ENCODE data around the gene COL16A1.

COL16A1 gene

DNA sequence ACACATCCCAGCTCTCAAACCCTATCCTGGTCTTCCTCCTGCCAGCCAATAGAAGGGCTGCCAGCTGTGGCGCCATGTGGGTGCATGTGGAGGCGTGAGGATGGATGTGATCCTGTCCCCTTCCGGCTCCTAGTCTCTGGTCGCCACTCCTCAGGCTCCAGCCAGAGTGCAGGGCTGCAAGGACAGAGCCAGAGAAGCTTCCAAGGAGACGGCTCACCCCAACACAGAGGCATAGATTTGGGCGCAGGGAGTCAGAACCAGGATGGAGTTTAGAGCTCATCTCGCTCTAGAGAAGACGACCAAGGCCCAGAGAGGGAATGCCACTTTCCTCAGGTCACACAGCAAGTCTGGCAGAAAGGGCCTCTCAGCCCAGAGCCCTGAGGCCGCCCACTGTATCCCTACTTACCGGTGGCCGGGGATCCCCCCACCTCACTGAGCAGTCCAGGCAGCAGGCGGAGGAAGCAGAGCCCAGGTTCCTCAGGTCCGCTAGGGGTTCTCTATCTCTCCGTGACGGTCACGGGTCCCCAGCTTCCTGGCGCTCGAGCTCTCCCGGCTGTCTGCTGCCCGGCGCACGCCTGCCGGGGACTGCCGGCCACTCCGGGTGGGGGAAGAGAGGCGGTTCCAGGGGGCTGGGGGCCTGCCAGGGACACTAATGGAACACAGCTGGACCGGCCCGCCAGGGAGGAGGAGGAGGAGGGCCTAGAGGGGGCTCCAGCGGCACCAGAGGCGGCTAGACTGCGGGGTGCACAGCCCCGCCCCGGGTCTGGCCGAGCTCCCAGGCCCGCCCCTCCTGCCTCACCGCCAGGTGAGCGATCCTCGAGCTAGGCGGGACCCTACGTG lies at the start of gene COL16A1:
TSS of gene COL16A1 (minus strand) at position 587 of the 840 bp plus-strand sequence. CDS start 1,824 bp downstream, outside the sequence.
- no peak for DNase-seq (ENCODE audit: low read depth in 1 of 2, low spot score in 1 of 2)
- no peak for TF ChIP-seq JUND (IDR thresholded peaks at IDR 0.05; ENCODE audit: low read depth)
- in situ Hi-C loops (cut with HindIII; ENCODE audit: low pct_unique_long_range_greater_than_20kb, low sequenced_read_pairs) = no loop called here

DNA sequence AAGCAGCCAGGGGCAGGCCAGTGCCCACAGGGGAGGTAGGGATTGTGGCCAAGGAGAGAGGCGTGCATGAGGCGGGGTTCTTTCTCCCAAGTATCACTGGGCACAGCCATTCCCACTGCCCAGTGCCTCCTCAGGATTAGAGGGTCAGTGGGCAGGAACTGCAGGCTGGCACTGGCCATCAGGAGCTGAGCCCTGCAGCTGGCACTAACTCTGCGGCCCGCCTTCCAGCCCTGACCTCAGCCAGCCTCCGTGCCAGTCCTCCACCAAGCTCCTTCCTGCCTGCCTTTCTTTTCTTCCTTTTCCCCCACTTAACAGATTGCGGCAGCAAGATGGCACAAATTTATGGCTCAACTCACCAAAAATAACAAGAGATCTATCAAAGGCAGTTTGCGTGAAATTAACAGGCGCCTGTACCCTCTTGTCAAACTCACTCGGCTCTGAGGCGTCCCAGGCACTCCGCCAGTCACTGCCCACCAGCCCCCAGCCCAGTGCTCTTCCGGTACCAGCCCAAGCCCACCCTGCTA lies 49.2 kb upstream of the COL16A1 start:
- no peak for TF ChIP-seq JUND (IDR thresholded peaks at IDR 0.05; ENCODE audit: low read depth)
- in situ Hi-C loops (cut with HindIII; ENCODE audit: low pct_unique_long_range_greater_than_20kb, low sequenced_read_pairs) = no loop called here
- DNase-seq (ENCODE audit: low read depth in 1 of 2, low spot score in 1 of 2) = no peak

DNA sequence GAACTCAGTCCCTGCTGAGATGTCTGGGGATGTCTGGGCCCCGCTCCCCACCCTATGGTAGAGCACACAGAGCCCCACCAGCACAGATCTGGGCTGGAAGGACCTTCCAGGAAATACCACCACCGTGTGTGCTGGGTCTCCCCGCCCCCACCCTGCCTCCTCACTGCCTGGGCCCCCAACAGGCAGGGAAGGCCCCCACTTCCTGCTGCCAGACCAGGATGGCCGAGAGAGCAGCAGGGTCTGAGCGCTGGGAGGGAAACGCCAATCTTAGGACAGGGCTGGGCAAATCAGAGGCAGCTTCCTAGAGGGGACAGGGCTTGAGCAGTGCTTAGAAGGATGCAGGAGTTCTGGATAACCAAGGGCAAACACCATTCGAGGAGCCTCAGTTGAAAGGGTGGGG lies 48.4 kb upstream of the COL16A1 start:
- DNase-seq (ENCODE audit: low read depth in 1 of 2, low spot score in 1 of 2) = no peak
- TF ChIP-seq JUND (IDR thresholded peaks at IDR 0.05; ENCODE audit: low read depth) = no peak
- in situ Hi-C loops (cut with HindIII; ENCODE audit: low pct_unique_long_range_greater_than_20kb, low sequenced_read_pairs) = no loop called here

DNA sequence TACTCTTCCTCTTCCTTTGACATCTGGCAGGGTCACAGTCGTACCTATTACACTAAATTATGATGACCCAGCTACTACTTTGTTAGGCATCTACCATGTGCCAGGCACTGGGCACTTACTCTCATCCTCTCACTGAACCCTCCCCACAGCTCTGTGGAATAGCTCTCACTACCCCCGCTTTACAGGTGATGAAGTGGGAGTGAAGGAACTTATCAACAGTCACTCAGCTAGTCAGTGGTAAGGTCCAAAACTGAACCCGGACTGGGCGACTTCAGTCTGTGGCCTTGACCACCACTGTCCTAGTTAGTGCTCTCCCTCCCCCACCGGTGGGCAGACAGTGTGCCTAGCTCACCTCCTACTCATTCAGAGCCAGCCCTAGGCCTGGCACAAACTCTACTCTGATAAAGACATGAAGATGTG lies 48.0 kb upstream of the COL16A1 start:
- no peak for TF ChIP-seq JUND (IDR thresholded peaks at IDR 0.05; ENCODE audit: low read depth)
- in situ Hi-C loops (cut with HindIII; ENCODE audit: low pct_unique_long_range_greater_than_20kb, low sequenced_read_pairs) = no loop called here
- DNase-seq (ENCODE audit: low read depth in 1 of 2, low spot score in 1 of 2) = no peak

DNA sequence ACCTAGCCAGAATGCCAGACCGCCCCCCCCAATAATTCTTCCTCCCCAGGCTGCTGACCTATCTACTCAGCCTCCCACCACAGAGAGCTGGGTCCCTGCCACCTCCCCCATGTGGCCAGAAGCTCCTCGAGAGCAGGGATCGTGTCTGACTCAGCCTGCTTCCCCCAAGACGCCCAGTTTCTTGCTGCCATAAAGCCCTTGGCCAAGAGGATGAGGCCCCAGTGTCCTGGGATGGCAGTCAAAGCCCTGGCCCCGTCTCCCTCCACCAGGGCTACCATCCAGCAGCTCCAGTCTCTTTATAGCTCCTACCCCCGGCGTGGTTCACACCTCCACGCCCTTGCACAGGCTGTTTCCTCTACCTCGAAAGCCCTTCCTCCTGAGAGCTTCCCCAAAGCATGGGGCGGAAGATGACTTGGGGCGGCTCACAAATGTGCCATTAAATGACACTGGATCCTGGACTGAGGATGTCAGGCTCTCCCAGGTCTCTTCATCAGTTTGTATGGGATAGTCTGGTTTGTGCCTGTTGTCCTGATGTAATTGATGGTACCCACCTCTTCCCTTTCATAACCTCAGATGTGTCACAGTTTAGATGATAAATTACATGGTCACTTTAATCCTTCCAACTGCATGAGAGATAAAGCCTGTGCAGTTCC lies 47.2 kb upstream of the COL16A1 start:
- no peak for TF ChIP-seq JUND (IDR thresholded peaks at IDR 0.05; ENCODE audit: low read depth)
- no peak for DNase-seq (ENCODE audit: low read depth in 1 of 2, low spot score in 1 of 2)
- in situ Hi-C loops (cut with HindIII; ENCODE audit: low pct_unique_long_range_greater_than_20kb, low sequenced_read_pairs) = no loop called here

DNA sequence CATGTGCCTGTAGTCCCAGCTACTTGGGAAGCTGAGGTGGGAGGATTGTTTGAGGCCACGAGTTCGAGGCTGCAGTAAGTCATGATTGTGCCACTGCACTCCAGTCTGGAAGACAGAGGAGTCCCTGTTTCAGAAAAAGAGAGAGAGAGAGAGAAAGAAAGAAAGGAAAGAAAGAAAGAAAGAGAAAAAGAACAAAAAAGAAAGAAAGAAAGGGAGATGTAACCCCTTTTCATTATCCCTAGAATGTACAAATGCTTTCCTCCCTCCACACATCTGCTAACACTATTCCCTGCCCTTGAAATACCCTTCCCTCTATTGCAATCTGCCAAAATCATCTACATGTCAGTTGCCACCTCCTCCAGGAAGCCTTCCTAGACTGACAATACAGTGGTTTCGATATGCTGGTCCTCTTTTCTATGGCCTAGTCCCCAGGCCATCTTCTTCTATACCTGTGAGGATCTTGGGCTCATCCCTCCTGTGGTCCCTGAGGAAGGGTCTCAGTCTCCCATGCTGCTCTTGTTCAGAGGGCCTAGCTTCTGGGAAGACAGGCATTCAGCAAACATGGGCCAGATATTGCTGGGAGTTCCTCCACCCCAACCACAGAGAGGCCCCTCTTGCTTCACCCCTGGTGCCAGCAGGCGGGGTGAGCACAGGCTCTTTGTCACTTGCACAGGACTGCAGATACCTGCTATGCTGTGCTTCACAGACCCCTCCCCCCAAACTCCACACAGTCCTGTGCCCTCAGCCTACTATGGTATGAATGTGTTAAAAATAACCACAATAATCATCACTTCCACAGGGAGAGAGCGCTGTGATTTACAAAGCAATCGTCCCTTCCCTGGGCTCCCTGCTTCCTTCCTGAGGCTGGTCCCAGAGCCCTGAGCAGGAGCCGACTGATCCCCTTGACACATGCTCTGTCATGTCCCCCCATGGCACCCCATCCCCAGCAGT lies 46.2 kb upstream of the COL16A1 start:
- in situ Hi-C loops (cut with HindIII; ENCODE audit: low pct_unique_long_range_greater_than_20kb, low sequenced_read_pairs) = no loop called here
- no peak for DNase-seq (ENCODE audit: low read depth in 1 of 2, low spot score in 1 of 2)
- TF ChIP-seq JUND (IDR thresholded peaks at IDR 0.05; ENCODE audit: low read depth) = no peak

DNA sequence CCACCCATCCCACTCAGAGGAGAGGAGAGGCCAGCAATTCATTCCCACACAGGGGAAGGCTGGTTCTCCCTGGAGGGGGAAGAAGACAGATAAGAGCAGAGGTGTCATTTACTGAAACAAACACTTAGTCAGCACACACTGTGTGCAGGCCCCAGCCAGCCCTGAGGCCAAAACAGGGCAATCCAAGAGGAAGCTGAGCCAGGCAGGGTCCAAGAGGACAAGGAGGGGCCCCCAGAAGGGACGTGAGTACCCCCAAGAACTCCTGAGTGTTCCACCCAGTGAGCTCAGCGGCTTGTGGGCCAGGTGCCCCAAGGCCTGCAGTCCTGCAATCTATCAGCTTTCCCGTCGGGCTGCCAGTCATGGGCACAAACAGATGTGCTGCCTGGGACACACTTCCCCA lies 44.5 kb upstream of the COL16A1 start:
- in situ Hi-C loops (cut with HindIII; ENCODE audit: low pct_unique_long_range_greater_than_20kb, low sequenced_read_pairs) = no loop called here
- no peak for TF ChIP-seq JUND (IDR thresholded peaks at IDR 0.05; ENCODE audit: low read depth)
- no peak for DNase-seq (ENCODE audit: low read depth in 1 of 2, low spot score in 1 of 2)

DNA sequence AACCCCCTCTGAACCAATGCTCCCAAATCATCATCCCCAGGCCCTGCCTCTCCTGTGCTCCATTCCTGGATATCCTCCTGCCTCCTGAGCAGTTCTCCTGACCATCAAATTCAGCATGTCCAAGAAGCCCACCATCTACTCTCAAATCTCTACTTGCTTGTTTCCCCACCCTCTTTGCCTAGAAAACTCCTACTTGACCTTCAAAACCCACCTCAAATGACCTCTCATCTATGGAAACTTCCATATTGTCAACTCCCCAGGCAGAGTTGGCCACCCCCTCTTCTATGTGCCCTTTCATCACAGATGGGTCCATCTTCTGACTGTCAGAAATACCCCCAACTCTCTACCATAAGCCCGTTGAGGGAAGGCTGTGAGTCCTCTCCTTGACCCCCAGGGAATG lies 43.5 kb upstream of the COL16A1 start:
- TF ChIP-seq JUND (IDR thresholded peaks at IDR 0.05; ENCODE audit: low read depth) = no peak
- no peak for DNase-seq (ENCODE audit: low read depth in 1 of 2, low spot score in 1 of 2)
- in situ Hi-C loops (cut with HindIII; ENCODE audit: low pct_unique_long_range_greater_than_20kb, low sequenced_read_pairs) = no loop called here

DNA sequence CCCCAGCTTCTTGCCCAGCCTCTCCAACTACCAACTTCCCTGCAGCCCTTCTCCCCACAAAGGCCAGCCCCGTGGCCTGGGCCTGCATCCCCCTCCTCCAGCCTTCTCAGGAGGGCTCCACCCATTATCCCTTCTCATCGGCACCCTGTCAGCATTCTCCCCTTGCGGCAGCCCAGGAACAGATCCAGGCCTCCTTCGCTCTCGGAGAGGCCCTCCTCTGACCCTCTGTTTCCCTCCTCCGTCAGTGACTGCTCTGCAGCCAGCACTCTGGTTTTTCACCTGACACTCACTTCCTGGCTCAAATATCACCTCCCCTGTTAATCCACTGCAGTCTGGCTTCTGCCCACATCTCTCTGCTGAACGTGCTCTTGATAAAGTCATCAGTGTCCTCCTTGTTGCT lies 42.9 kb upstream of the COL16A1 start:
- TF ChIP-seq JUND (IDR thresholded peaks at IDR 0.05; ENCODE audit: low read depth) = no peak
- in situ Hi-C loops (cut with HindIII; ENCODE audit: low pct_unique_long_range_greater_than_20kb, low sequenced_read_pairs) = no loop called here

DNA sequence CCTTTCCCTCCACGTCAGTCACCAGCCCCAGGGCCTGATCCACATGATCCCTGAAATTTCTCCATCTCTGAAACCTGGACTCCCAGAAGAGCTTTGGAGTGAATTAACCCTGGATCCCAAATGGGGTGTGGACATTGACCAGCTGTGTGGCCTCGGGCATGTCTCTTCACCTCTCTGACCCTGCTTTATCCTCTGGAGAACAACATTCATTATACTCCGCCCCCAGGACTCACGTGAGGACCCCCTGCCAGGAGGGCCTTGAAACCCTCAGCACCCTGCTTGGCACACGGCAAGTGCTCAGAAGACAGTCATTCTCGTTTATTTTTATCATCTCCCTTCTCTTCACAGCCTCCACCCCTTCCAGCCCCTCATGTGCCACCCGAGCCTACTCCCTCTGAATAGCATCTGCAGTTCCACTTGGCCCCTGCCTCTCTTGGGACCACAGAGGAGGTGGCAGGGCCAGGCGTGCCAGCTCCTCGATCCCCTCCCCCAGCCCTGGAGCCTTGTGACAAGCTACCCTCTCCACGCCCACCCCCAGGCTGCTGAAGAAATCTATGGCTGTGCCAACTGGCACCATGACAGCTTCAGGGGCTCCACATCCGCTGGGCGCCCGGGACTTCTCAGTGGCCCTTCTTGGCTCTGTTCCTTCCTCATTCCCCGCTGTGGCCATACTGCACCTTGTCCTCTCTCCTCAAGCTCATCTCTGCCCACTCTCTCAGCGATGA lies 42.3 kb upstream of the COL16A1 start:
- no peak for DNase-seq (ENCODE audit: low read depth in 1 of 2, low spot score in 1 of 2)
- in situ Hi-C loops (cut with HindIII; ENCODE audit: low pct_unique_long_range_greater_than_20kb, low sequenced_read_pairs) = no loop called here
- TF ChIP-seq JUND (IDR thresholded peaks at IDR 0.05; ENCODE audit: low read depth) = no peak

More for the DNA sequence above, 42.9 kb upstream of the COL16A1 start:
- no peak for DNase-seq (ENCODE audit: low read depth in 1 of 2, low spot score in 1 of 2)

DNA sequence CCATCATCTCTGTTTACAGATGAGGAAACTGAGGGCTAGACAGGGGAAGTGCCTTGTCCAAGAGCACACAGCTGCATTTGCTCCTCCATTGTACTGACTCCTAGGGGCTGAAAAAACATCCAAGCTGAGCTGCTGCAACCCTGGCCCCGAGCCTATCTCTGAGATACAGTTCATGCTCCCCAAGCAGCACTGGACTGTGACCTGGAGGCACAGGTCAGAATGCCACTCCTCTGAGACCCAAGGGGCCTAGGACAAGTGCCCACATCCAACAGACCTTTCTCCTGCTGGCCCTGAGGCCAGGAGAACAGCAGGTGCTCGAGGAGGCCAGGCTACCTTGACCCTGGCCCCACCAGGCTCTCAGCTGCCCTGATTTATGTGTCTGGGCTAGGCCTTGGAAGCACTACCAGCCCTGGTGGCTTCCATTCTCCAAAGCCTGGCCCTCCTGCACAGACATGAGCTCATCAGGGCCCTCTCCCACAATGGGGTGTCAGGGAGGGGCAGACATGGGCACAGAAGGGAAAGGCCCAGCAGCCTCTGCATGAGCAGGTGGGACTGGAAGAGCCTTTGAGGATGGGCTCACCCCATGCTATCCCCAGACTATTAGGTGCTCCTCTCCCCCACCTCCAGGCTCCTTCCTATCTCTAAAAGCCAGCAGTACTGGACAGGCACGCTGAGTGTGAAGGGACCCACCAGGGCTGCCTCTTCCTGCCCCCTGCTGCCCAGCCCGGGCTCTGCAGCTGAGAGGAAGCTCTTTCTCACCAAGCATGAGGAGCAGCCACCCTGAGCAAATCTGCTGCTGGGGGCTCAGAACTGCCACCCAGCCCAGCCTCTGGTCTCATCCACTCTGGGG lies 41.5 kb upstream of the COL16A1 start:
- peak in 1 of 2 experiments; percentile 55 for DNase-seq (ENCODE audit: low read depth in 1 of 2, low spot score in 1 of 2)
- in situ Hi-C loops (cut with HindIII; ENCODE audit: low pct_unique_long_range_greater_than_20kb, low sequenced_read_pairs) = no loop called here
- no peak for TF ChIP-seq JUND (IDR thresholded peaks at IDR 0.05; ENCODE audit: low read depth)

Measured in T47D (cell line).